Measurements from ENCODE around the gene COTL1. TPM values are rescaled to one million over a fixed set of nuclear protein-coding genes. Genes with fewer than 3 reads are reported as not detected.

The COTL1 gene
- total RNA-seq, 1 experiment from 2014 or later, result 102 TPM

DNA sequence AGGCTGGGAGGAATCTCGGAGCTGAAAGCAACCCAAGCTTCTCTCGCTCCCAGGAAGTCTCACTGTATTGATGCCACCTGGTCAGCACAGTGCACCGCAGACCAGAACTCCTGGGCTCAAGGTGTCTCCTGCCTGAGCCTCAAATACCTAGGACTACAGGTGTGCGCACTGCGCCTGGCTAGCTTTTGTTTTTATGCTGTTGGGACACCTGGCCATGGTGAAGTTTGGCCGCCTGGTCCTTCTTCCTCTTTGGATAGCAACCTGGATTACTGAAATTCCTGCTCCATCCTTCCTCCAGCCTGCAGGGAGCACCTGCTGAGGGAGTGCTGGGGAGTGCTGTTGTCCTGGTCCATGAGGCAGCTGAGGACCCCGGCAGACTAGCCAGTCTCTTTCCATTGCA, 56.6 kb downstream of the COTL1 start (continued):
- TF ChIP-seq ZNF263 (CRISPR knock-in tag; IDR thresholded peaks at IDR 0.05; ENCODE audit: low read depth) (peak; percentile 91), ZNF423 (CRISPR knock-in tag; IDR thresholded peaks at IDR 0.05) (peak; percentile 88), ZNF396 (CRISPR knock-in tag; IDR thresholded peaks at IDR 0.05; ENCODE audit: borderline replicate concordance) (no peak), CREB1 (CRISPR knock-in tag; IDR thresholded peaks at IDR 0.05) (no peak)
- TF ChIP-seq, protein P1, sequence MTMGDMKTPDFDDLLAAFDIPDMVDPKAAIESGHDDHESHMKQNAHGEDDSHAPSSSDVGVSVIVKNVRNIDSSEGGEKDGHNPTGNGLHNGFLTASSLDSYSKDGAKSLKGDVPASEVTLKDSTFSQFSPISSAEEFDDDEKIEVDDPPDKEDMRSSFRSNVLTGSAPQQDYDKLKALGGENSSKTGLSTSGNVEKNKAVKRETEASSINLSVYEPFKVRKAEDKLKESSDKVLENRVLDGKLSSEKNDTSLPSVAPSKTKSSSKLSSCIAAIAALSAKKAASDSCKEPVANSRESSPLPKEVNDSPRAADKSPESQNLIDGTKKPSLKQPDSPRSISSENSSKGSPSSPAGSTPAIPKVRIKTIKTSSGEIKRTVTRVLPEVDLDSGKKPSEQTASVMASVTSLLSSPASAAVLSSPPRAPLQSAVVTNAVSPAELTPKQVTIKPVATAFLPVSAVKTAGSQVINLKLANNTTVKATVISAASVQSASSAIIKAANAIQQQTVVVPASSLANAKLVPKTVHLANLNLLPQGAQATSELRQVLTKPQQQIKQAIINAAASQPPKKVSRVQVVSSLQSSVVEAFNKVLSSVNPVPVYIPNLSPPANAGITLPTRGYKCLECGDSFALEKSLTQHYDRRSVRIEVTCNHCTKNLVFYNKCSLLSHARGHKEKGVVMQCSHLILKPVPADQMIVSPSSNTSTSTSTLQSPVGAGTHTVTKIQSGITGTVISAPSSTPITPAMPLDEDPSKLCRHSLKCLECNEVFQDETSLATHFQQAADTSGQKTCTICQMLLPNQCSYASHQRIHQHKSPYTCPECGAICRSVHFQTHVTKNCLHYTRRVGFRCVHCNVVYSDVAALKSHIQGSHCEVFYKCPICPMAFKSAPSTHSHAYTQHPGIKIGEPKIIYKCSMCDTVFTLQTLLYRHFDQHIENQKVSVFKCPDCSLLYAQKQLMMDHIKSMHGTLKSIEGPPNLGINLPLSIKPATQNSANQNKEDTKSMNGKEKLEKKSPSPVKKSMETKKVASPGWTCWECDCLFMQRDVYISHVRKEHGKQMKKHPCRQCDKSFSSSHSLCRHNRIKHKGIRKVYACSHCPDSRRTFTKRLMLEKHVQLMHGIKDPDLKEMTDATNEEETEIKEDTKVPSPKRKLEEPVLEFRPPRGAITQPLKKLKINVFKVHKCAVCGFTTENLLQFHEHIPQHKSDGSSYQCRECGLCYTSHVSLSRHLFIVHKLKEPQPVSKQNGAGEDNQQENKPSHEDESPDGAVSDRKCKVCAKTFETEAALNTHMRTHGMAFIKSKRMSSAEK (CRISPR knock-in tag; IDR thresholded peaks at IDR 0.05; ENCODE audit: borderline replicate concordance), result no peak
- TF ChIP-seq, protein P2, sequence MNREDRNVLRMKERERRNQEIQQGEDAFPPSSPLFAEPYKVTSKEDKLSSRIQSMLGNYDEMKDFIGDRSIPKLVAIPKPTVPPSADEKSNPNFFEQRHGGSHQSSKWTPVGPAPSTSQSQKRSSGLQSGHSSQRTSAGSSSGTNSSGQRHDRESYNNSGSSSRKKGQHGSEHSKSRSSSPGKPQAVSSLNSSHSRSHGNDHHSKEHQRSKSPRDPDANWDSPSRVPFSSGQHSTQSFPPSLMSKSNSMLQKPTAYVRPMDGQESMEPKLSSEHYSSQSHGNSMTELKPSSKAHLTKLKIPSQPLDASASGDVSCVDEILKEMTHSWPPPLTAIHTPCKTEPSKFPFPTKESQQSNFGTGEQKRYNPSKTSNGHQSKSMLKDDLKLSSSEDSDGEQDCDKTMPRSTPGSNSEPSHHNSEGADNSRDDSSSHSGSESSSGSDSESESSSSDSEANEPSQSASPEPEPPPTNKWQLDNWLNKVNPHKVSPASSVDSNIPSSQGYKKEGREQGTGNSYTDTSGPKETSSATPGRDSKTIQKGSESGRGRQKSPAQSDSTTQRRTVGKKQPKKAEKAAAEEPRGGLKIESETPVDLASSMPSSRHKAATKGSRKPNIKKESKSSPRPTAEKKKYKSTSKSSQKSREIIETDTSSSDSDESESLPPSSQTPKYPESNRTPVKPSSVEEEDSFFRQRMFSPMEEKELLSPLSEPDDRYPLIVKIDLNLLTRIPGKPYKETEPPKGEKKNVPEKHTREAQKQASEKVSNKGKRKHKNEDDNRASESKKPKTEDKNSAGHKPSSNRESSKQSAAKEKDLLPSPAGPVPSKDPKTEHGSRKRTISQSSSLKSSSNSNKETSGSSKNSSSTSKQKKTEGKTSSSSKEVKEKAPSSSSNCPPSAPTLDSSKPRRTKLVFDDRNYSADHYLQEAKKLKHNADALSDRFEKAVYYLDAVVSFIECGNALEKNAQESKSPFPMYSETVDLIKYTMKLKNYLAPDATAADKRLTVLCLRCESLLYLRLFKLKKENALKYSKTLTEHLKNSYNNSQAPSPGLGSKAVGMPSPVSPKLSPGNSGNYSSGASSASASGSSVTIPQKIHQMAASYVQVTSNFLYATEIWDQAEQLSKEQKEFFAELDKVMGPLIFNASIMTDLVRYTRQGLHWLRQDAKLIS (CRISPR knock-in tag; IDR thresholded peaks at IDR 0.05; ENCODE audit: borderline replicate concordance), result no peak
- TF ChIP-seq, protein P3, sequence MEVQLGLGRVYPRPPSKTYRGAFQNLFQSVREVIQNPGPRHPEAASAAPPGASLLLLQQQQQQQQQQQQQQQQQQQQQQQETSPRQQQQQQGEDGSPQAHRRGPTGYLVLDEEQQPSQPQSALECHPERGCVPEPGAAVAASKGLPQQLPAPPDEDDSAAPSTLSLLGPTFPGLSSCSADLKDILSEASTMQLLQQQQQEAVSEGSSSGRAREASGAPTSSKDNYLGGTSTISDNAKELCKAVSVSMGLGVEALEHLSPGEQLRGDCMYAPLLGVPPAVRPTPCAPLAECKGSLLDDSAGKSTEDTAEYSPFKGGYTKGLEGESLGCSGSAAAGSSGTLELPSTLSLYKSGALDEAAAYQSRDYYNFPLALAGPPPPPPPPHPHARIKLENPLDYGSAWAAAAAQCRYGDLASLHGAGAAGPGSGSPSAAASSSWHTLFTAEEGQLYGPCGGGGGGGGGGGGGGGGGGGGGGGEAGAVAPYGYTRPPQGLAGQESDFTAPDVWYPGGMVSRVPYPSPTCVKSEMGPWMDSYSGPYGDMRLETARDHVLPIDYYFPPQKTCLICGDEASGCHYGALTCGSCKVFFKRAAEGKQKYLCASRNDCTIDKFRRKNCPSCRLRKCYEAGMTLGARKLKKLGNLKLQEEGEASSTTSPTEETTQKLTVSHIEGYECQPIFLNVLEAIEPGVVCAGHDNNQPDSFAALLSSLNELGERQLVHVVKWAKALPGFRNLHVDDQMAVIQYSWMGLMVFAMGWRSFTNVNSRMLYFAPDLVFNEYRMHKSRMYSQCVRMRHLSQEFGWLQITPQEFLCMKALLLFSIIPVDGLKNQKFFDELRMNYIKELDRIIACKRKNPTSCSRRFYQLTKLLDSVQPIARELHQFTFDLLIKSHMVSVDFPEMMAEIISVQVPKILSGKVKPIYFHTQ (CRISPR knock-in tag; IDR thresholded peaks at IDR 0.05), result no peak

DNA sequence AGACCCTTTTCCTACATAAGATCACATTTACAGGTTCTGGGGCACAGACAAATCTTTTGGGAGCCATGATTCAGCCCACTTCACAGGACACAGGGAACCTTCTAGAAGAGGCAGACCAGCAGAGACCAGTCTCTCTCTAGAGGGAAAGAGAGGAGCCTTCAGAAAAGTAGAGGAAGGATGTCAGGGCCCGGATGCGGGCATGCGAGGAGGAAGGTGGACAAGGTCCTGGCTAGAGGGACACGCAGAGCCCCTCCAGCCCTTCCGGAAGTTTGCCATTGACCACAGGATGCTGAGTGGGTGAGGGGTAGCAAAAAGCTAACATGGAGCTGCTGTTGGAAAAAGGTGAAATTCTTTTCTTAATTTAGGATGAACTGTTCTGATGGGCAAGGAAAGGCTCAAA, 57.6 kb downstream of the COTL1 start:
- H3K4me3 Mint-ChIP-seq, result no peak overlapping the region
- no peaks in the 10 kb centered on the region for H3K27me3 Mint-ChIP-seq (ENCODE audit: low read depth)
- TF ChIP-seq, protein P4, sequence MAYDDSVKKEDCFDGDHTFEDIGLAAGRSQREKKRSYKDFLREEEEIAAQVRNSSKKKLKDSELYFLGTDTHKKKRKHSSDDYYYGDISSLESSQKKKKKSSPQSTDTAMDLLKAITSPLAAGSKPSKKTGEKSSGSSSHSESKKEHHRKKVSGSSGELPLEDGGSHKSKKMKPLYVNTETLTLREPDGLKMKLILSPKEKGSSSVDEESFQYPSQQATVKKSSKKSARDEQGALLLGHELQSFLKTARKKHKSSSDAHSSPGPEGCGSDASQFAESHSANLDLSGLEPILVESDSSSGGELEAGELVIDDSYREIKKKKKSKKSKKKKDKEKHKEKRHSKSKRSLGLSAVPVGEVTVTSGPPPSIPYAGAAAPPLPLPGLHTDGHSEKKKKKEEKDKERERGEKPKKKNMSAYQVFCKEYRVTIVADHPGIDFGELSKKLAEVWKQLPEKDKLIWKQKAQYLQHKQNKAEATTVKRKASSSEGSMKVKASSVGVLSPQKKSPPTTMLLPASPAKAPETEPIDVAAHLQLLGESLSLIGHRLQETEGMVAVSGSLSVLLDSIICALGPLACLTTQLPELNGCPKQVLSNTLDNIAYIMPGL (CRISPR knock-in tag; IDR thresholded peaks at IDR 0.05), result no peak
- no peak for TF ChIP-seq RORB (CRISPR knock-in tag; IDR thresholded peaks at IDR 0.05)
- TF ChIP-seq, protein P5, sequence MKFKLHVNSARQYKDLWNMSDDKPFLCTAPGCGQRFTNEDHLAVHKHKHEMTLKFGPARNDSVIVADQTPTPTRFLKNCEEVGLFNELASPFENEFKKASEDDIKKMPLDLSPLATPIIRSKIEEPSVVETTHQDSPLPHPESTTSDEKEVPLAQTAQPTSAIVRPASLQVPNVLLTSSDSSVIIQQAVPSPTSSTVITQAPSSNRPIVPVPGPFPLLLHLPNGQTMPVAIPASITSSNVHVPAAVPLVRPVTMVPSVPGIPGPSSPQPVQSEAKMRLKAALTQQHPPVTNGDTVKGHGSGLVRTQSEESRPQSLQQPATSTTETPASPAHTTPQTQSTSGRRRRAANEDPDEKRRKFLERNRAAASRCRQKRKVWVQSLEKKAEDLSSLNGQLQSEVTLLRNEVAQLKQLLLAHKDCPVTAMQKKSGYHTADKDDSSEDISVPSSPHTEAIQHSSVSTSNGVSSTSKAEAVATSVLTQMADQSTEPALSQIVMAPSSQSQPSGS (CRISPR knock-in tag; IDR thresholded peaks at IDR 0.05; ENCODE audit: borderline replicate concordance, low read depth), result no peak
- ATAC-seq (no peak), DNase-seq (ENCODE audit: low spot score) (no peak)
- H3K27ac Mint-ChIP-seq, result no peak overlapping the region
- H3K4me1 Mint-ChIP-seq, result peaks cover 62% of the 10 kb centered on the region
- no peaks in the 10 kb centered on the region; the same call in 1 of the 2 replicates for H3K36me3 Mint-ChIP-seq
- no peaks in the 10 kb centered on the region for H3K9me3 Mint-ChIP-seq
- ChIA-PET POLR2A (no interaction called here), CTCF (interaction anchor here (1.0 to 2.2 kb wide), 4 partner anchors 33 to 166 kb away, joined by 4 to 14 read pairs (median 6); no protein-coding TSS in a partner anchor)

All from WTC11 (cell line).